HG03139 (cell line): ENCODE data around the gene CTRB2.
"Not testable (repeated sequence)": the region's sequence is repeated elsewhere in the genome, so short reads cannot be mapped to it uniquely, and the experiment has no call there.

Source experiments
- ATAC-seq: cut with Tn5 transposase; IDR thresholded peaks from one replicate; pipeline ENCODE4 v1.9.1; 2021; ENCODE audit not compliant: unreplicated experiment

Gene CTRB2

GRCh38 chr16:75242436-75243078 is 35.6 kb upstream of the CTRB2 start:
- not testable (repeated sequence) for ATAC-seq

GRCh38 chr16:75241955-75242354 is 35.0 kb upstream of the CTRB2 start:
- no peak for ATAC-seq

- ATAC-seq, result no peak
Observed at GRCh38 chr16:75241412-75241811, 34.5 kb upstream of the CTRB2 start.

- ATAC-seq, result not testable (repeated sequence)
Observed at GRCh38 chr16:75240633-75241032, 33.7 kb upstream of the CTRB2 start.

- no peak for ATAC-seq
Observed at GRCh38 chr16:75239542-75240122, 32.7 kb upstream of the CTRB2 start.

GRCh38 chr16:75238853-75239541 is 32.0 kb upstream of the CTRB2 start:
- no peak for ATAC-seq

- no peak for ATAC-seq
Observed at GRCh38 chr16:75238132-75238852, 31.3 kb upstream of the CTRB2 start.

GRCh38 chr16:75237398-75238131 is 30.6 kb upstream of the CTRB2 start:
- ATAC-seq, result no peak

- no peak for ATAC-seq
Observed at GRCh38 chr16:75236736-75237397, 29.9 kb upstream of the CTRB2 start.

- ATAC-seq, result no peak
Observed at GRCh38 chr16:75236232-75236631, 29.3 kb upstream of the CTRB2 start.

- ATAC-seq, result no peak
Observed at GRCh38 chr16:75235721-75236193, 28.8 kb upstream of the CTRB2 start.

GRCh38 chr16:75234856-75235696 is 28.1 kb upstream of the CTRB2 start:
- ATAC-seq, result no peak

- ATAC-seq, result no peak
Observed at GRCh38 chr16:75233611-75233938, 26.6 kb upstream of the CTRB2 start.

GRCh38 chr16:75231570-75231969 is 24.6 kb upstream of the CTRB2 start:
- ATAC-seq, result no peak

- no peak for ATAC-seq
Observed at GRCh38 chr16:75230471-75231110, 23.6 kb upstream of the CTRB2 start.

GRCh38 chr16:75229172-75230031 is 22.4 kb upstream of the CTRB2 start:
- ATAC-seq, result no peak

GRCh38 chr16:75228143-75228976 is 21.4 kb upstream of the CTRB2 start:
- no peak for ATAC-seq
